Stimulated activated CD4-positive, alpha-beta T cell treated with anti-CD3 and anti-CD28 coated beads, Interleukin-2, amount 100 ng/mL, for 48 hours (primary cell): Measurements from ENCODE around the gene ZNF45.
"Not testable (repeated sequence)": the region's sequence is repeated elsewhere in the genome, so short reads cannot be mapped to it uniquely, and the experiment has no call there.

Experiments
- DNase-seq, 2 donors: peaks; one replicate each; pipeline ENCODE4 v3.0.0-alpha.2; 2020

Gene ZNF45

GRCh38 chr19:43934985-43935708 lies at the start of gene ZNF45:
ZNF45 (minus strand) TSS chr19:43935282; CDS start chr19:43922185, 13,097 bp downstream.
- DNase-seq: peak; percentile 81 to 82

- DNase-seq: peak in 1 of 2 donors; percentile 6
Observed at GRCh38 chr19:43984687-43985000, 49.6 kb upstream of the ZNF45 start.

GRCh38 chr19:43983912-43984686 lies 49.0 kb upstream of the ZNF45 start, which contains the start of gene ZNF155:
ZNF155 (plus strand) TSS chr19:43984188; CDS start chr19:43988544, 4,356 bp downstream.
- DNase-seq: peak; percentile 52 to 65

- no peak for DNase-seq
Observed at GRCh38 chr19:43983544-43983911, 48.4 kb upstream of the ZNF45 start.

GRCh38 chr19:43976732-43977131 lies 41.6 kb upstream of the ZNF45 start:
- no peak for DNase-seq

GRCh38 chr19:43966079-43966694 lies 31.1 kb upstream of the ZNF45 start:
- no peak for DNase-seq

GRCh38 chr19:43960411-43960810 lies 25.3 kb upstream of the ZNF45 start:
- no peak for DNase-seq

- DNase-seq: no peak
Observed at GRCh38 chr19:43957891-43958290, 22.8 kb upstream of the ZNF45 start.

GRCh38 chr19:43956827-43957226 lies 21.7 kb upstream of the ZNF45 start:
- DNase-seq: no peak

GRCh38 chr19:43950834-43951645 lies 16.0 kb upstream of the ZNF45 start, which contains the start of gene ZNF221:
ZNF221 (plus strand) TSS chr19:43951228; CDS start chr19:43962727, 11,499 bp downstream.
- peak; percentile 50 to 53 for DNase-seq

- DNase-seq: not testable (repeated sequence)
Observed at GRCh38 chr19:43949803-43950202, 14.7 kb upstream of the ZNF45 start.

- not testable (repeated sequence) for DNase-seq
Observed at GRCh38 chr19:43947412-43947811, 12.3 kb upstream of the ZNF45 start.

- no peak for DNase-seq
Observed at GRCh38 chr19:43941209-43941608, 6.1 kb upstream of the ZNF45 start.

GRCh38 chr19:43940719-43941118 lies 5.6 kb upstream of the ZNF45 start:
- no peak for DNase-seq

- DNase-seq: no peak
Observed at GRCh38 chr19:43939557-43940260, 4.6 kb upstream of the ZNF45 start.

- no peak for DNase-seq
Observed at GRCh38 chr19:43936188-43936587, 1.1 kb upstream of the ZNF45 start.

- DNase-seq: no peak
Observed at GRCh38 chr19:43934055-43934984, 762 bp downstream of the ZNF45 start.

- DNase-seq: no peak
Observed at GRCh38 chr19:43928820-43929219, 6.3 kb downstream of the ZNF45 start.

GRCh38 chr19:43923875-43924274 lies 11.2 kb downstream of the ZNF45 start:
- DNase-seq: no peak

GRCh38 chr19:43914051-43914450 lies 21.0 kb downstream of the ZNF45 start:
- DNase-seq: no peak

- no peak for DNase-seq
Observed at GRCh38 chr19:43913383-43913782, 21.7 kb downstream of the ZNF45 start.
